Mesendoderm (in vitro differentiated cells): ENCODE measurements around the gene VSIG10L2.

Source experiments
- DNase-seq: peaks from one replicate; pipeline ENCODE4 v3.0.0; 2013
- H2AK5ac ChIP-seq: 2 replicates; pipeline ENCODE4 v1.6.1; 2013; ENCODE audit warnings: low read length, inconsistent platforms
- H2BK120ac ChIP-seq: 2 replicates; pipeline ENCODE4 v1.6.1; 2013; ENCODE audit warnings: low read depth, mild to moderate bottlenecking, low read length, moderate library complexity, mixed read lengths
- H2BK15ac ChIP-seq: replicated peaks from 2 replicates; pipeline ENCODE4 v1.6.1; 2013; ENCODE audit warnings: low read depth, mild to moderate bottlenecking, moderate library complexity
- H2BK5ac ChIP-seq: 2 replicates; pipeline ENCODE4 v1.6.1; 2013; ENCODE audit warnings: low read length, inconsistent platforms
- H3K18ac ChIP-seq: 2 replicates; pipeline ENCODE4 v1.6.1; 2013; ENCODE audit warnings: mild to moderate bottlenecking, low read length, mixed read lengths
- H3K23ac ChIP-seq: one replicate; pipeline ENCODE4 v1.6.1; 2013; ENCODE audit warnings: low read length
- H3K27ac ChIP-seq: 2 replicates; pipeline ENCODE4 v1.5.1; 2013; ENCODE audit warnings: low read depth, mild to moderate bottlenecking, inconsistent platforms, low read length, moderate library complexity
- H3K27me3 ChIP-seq: 2 replicates; pipeline ENCODE4 v1.6.1; 2013; ENCODE audit warnings: low read length, control low read depth, mild to moderate bottlenecking, inconsistent platforms; ENCODE audit not compliant: insufficient read depth, poor library complexity
- H3K36me3 ChIP-seq: 2 replicates; pipeline ENCODE4 v1.6.1; 2013; ENCODE audit warnings: low read length, inconsistent platforms; ENCODE audit not compliant: control insufficient read depth, insufficient read depth
- H3K4ac ChIP-seq: one replicate; pipeline ENCODE4 v1.6.1; 2013; ENCODE audit warnings: low read depth, mild to moderate bottlenecking, low read length, moderate library complexity
- H3K4me1 ChIP-seq: 2 replicates; pipeline ENCODE4 v1.6.1; 2013; ENCODE audit warnings: low read depth, low read length, inconsistent platforms; ENCODE audit not compliant: control insufficient read depth
- H3K4me2 ChIP-seq: 2 replicates; pipeline ENCODE4 v1.6.1; 2013; ENCODE audit warnings: low read length
- H3K4me3 ChIP-seq: 2 replicates; pipeline ENCODE4 v1.5.1; 2013; ENCODE audit warnings: mild to moderate bottlenecking, low read length
- H3K56ac ChIP-seq: one replicate; pipeline ENCODE4 v1.6.1; 2013; ENCODE audit warnings: low read length
- H3K79me1 ChIP-seq: 2 replicates; pipeline ENCODE4 v1.6.1; 2013; ENCODE audit warnings: low read length, inconsistent platforms
- H3K79me2 ChIP-seq: 2 replicates; pipeline ENCODE4 v1.6.1; 2013; ENCODE audit warnings: mild to moderate bottlenecking, low read length; ENCODE audit not compliant: control insufficient read depth, insufficient read depth
- H3K9ac ChIP-seq: 2 replicates; pipeline ENCODE4 v1.6.1; 2013; ENCODE audit warnings: low read length, inconsistent platforms
- H4K5ac ChIP-seq: one replicate; pipeline ENCODE4 v1.6.1; 2013; ENCODE audit warnings: low read length
- H4K8ac ChIP-seq: one replicate; pipeline ENCODE4 v1.6.1; 2013; ENCODE audit warnings: low read depth, mild to moderate bottlenecking, control low read depth, low read length, moderate library complexity
- WGBS: extraction: QIAGEN DNeasy Blood & Tissue Kit; methylation state at CpG from one replicate; pipeline ENCODE4 v1.1.7; 2013; ENCODE audit warnings: low lambda C conversion rate, missing lambda C conversion rate; ENCODE audit not compliant: insufficient coverage; ENCODE audit errors: extremely low coverage; 5-methylcytosine and 5-hydroxymethylcytosine counted together

Gene VSIG10L2

GRCh38 chr11:125942771-125943428 is 2.9 kb upstream of the VSIG10L2 start:
- H3K4me2 ChIP-seq, result no peak overlapping the region

GRCh38 chr11:125943661-125944349 is 2.0 kb upstream of the VSIG10L2 start:
- Histone ChIP-seq H2BK15ac (no peak overlapping the region), H3K18ac (no peak overlapping the region), H3K27ac (no peak overlapping the region), H3K9ac (no peak overlapping the region), H2BK120ac (no peak overlapping the region), H2AK5ac (no peak overlapping the region), H3K27me3 (no peaks in the 10 kb centered on the region), H3K79me1 (no peaks in the 10 kb centered on the region), H2BK5ac (no peak overlapping the region), H3K4me1 (peaks cover 6% of the 10 kb centered on the region), H3K36me3 (no peaks in the 10 kb centered on the region), H4K5ac (no peak overlapping the region), H3K4me3 (no peak overlapping the region), H3K79me2 (no peaks in the 10 kb centered on the region), H3K4ac (no peak overlapping the region), H3K56ac (no peak overlapping the region), H3K23ac (no peak overlapping the region), H4K8ac (no peak overlapping the region), H3K4me2 (no peak overlapping the region)
- WGBS, result no CpG with 5 or more reads among the region's 9 CpGs
- no peak for DNase-seq

More at GRCh38 chr11:125942771-125943428, 2.9 kb upstream of the VSIG10L2 start:
- Histone ChIP-seq H3K4me3 (no peak overlapping the region), H3K36me3 (no peaks in the 10 kb centered on the region), H3K27me3 (no peaks in the 10 kb centered on the region), H3K18ac (no peak overlapping the region), H3K23ac (no peak overlapping the region), H3K79me2 (no peaks in the 10 kb centered on the region), H3K9ac (no peak overlapping the region), H3K79me1 (no peaks in the 10 kb centered on the region), H3K4me1 (peaks cover 6% of the 10 kb centered on the region), H4K8ac (no peak overlapping the region), H2BK120ac (no peak overlapping the region), H2BK5ac (no peak overlapping the region), H3K27ac (no peak overlapping the region), H3K4ac (no peak overlapping the region), H4K5ac (no peak overlapping the region), H3K56ac (no peak overlapping the region), H2BK15ac (no peak overlapping the region), H2AK5ac (no peak overlapping the region)
- DNase-seq, result no peak
- WGBS, result no CpG with 5 or more reads among the region's 12 CpGs

GRCh38 chr11:125944350-125945010 is 1.4 kb upstream of the VSIG10L2 start:
- no peak overlapping the region for H2BK5ac ChIP-seq
- H3K4ac ChIP-seq, result no peak overlapping the region
- H3K27me3 ChIP-seq, result no peaks in the 10 kb centered on the region
- H4K5ac ChIP-seq, result no peak overlapping the region
- no CpG with 5 or more reads among the region's 13 CpGs for WGBS
- no peak overlapping the region for H4K8ac ChIP-seq
- H3K79me1 ChIP-seq, result no peaks in the 10 kb centered on the region
- no peak for DNase-seq
- H3K79me2 ChIP-seq, result no peaks in the 10 kb centered on the region
- no peak overlapping the region for H2BK120ac ChIP-seq
- no peak overlapping the region for H3K18ac ChIP-seq
- no peaks in the 10 kb centered on the region for H3K36me3 ChIP-seq
- H3K4me2 ChIP-seq, result no peak overlapping the region
- H2BK15ac ChIP-seq, result no peak overlapping the region
- H3K56ac ChIP-seq, result no peak overlapping the region
- H2AK5ac ChIP-seq, result no peak overlapping the region
- H3K27ac ChIP-seq, result no peak overlapping the region
- no peak overlapping the region for H3K4me3 ChIP-seq
- no peak overlapping the region for H3K9ac ChIP-seq
- no peak overlapping the region for H3K23ac ChIP-seq
- peaks cover 6% of the 10 kb centered on the region for H3K4me1 ChIP-seq

GRCh38 chr11:125945011-125945796 is 640 bp upstream of the VSIG10L2 start:
- no CpG with 5 or more reads among the region's 15 CpGs for WGBS
- Histone ChIP-seq H3K79me2 (no peaks in the 10 kb centered on the region), H3K27ac (no peak overlapping the region), H3K4me2 (no peak overlapping the region), H3K4me3 (no peak overlapping the region), H3K56ac (no peak overlapping the region), H3K27me3 (no peaks in the 10 kb centered on the region), H3K9ac (no peak overlapping the region), H3K79me1 (no peaks in the 10 kb centered on the region), H3K23ac (no peak overlapping the region), H3K4ac (no peak overlapping the region), H2BK120ac (no peak overlapping the region), H4K5ac (no peak overlapping the region), H4K8ac (no peak overlapping the region), H3K18ac (no peak overlapping the region), H2AK5ac (no peak overlapping the region), H2BK15ac (no peak overlapping the region), H3K36me3 (no peaks in the 10 kb centered on the region), H2BK5ac (no peak overlapping the region), H3K4me1 (peaks cover 6% of the 10 kb centered on the region)
- no peak for DNase-seq

- no peak overlapping the region for H2BK5ac ChIP-seq
- H3K36me3 ChIP-seq, result no peaks in the 10 kb centered on the region
- H3K4me3 ChIP-seq, result no peak overlapping the region
- no peak overlapping the region for H4K8ac ChIP-seq
- no peak overlapping the region for H3K18ac ChIP-seq
- no peak overlapping the region for H3K56ac ChIP-seq
- H3K9ac ChIP-seq, result no peak overlapping the region
- H2BK120ac ChIP-seq, result no peak overlapping the region
- no peak overlapping the region for H3K23ac ChIP-seq
- H3K27ac ChIP-seq, result no peak overlapping the region
- no peak overlapping the region for H3K4ac ChIP-seq
- no peaks in the 10 kb centered on the region for H3K79me1 ChIP-seq
- H3K79me2 ChIP-seq, result no peaks in the 10 kb centered on the region
- WGBS, result no CpG with 5 or more reads among the region's 14 CpGs
- H3K4me1 ChIP-seq, result peaks cover under 1% of the 10 kb centered on the region
- no peak for DNase-seq
- no peaks in the 10 kb centered on the region for H3K27me3 ChIP-seq
- H4K5ac ChIP-seq, result no peak overlapping the region
- H2BK15ac ChIP-seq, result no peak overlapping the region
- no peak overlapping the region for H2AK5ac ChIP-seq
- no peak overlapping the region for H3K4me2 ChIP-seq
Measured at GRCh38 chr11:125946712-125947418, 1.0 kb downstream of the VSIG10L2 start.
